GM23338 (cell line): Measurements from ENCODE around the gene ALDH7A1. TPM values are rescaled to one million over a fixed set of nuclear protein-coding genes. Genes with fewer than 3 reads are reported as not detected.

Experiments used
- ATAC-seq: fragments of 200-7000 bp; cut with Tn5 transposase; 3 replicates; pipeline ENCODE4 v1.9.1; 2020
- DNase-seq: peaks from one replicate; pipeline ENCODE4 v3.0.0-alpha.2; 2015; ENCODE audit warnings: low spot score
- H2AFZ ChIP-seq: fragments of 200-600 bp; sonication (generic); 2 replicates; pipeline ENCODE4 v1.8.0; 2016; ENCODE audit warnings: antibody characterized with exemption, mild to moderate bottlenecking, moderate library complexity
- H3F3A ChIP-seq: fragments of 200-600 bp; sonication (generic); replicated peaks from 2 replicates; pipeline ENCODE4 v1.8.0; 2017; ENCODE audit warnings: antibody characterized with exemption, mixed run types, low read depth
- H3K27ac ChIP-seq: fragments of 200-600 bp; sonication (generic); 2 replicates; pipeline ENCODE4 v1.6.1; 2016; ENCODE audit warnings: low read depth
- H3K27me3 ChIP-seq: fragments of 200-600 bp; sonication (generic); 2 replicates; pipeline ENCODE4 v1.8.0; 2016; ENCODE audit warnings: mild to moderate bottlenecking, mixed run types, moderate library complexity; ENCODE audit not compliant: insufficient read depth
- H3K36me3 ChIP-seq: fragments of 200-600 bp; sonication (generic); 2 replicates; pipeline ENCODE4 v1.8.0; 2016; ENCODE audit warnings: mild to moderate bottlenecking; ENCODE audit not compliant: insufficient read depth
- H3K4me1 ChIP-seq: fragments of 200-600 bp; sonication (generic); 2 replicates; pipeline ENCODE4 v1.8.0; 2016; ENCODE audit warnings: mild to moderate bottlenecking, moderate library complexity; ENCODE audit not compliant: insufficient read depth
- H3K4me2 ChIP-seq: fragments of 200-600 bp; sonication (generic); 2 replicates; pipeline ENCODE4 v1.7.1; 2017; ENCODE audit warnings: mixed run types
- H3K4me3 ChIP-seq: fragments of 200-600 bp; sonication (generic); 2 replicates; pipeline ENCODE4 v1.6.1; 2016; ENCODE audit warnings: mixed run types
- H3K79me2 ChIP-seq: fragments of 200-600 bp; sonication (generic); replicated peaks from 2 replicates; pipeline ENCODE4 v1.8.0; 2017; ENCODE audit warnings: mild to moderate bottlenecking; ENCODE audit not compliant: insufficient read depth
- H3K9me2 ChIP-seq: fragments of 200-600 bp; sonication (generic); 2 replicates; pipeline ENCODE4 v1.8.0; 2017; ENCODE audit not compliant: insufficient read depth
- H4K20me1 ChIP-seq: fragments of 200-600 bp; sonication (generic); replicated peaks from 2 replicates; pipeline ENCODE4 v1.8.0; 2017; ENCODE audit warnings: mild to moderate bottlenecking; ENCODE audit not compliant: insufficient read depth
- H3K27ac Mint-ChIP-seq: 2 replicates; pipeline ENCODE4 v1.8.0; 2020; ENCODE audit warnings: inconsistent platforms, mild to moderate bottlenecking, moderate library complexity, mixed read lengths
- H3K27me3 Mint-ChIP-seq: 3 replicates; pipeline ENCODE4 v1.8.0; 2022; ENCODE audit warnings: low read depth, mild to moderate bottlenecking, moderate library complexity, mixed read lengths, inconsistent platforms; ENCODE audit not compliant: insufficient read depth, poor library complexity
- H3K36me3 Mint-ChIP-seq: 3 replicates; pipeline ENCODE4 v1.8.0; 2021; ENCODE audit warnings: low read depth, mild to moderate bottlenecking, inconsistent platforms, moderate library complexity, mixed read lengths
- H3K4me1 Mint-ChIP-seq: 3 replicates; pipeline ENCODE4 v1.8.0; 2020; ENCODE audit warnings: mild to moderate bottlenecking, inconsistent platforms, mixed read lengths
- H3K4me3 Mint-ChIP-seq: 3 replicates; pipeline ENCODE4 v1.8.0; 2021; ENCODE audit warnings: moderate library complexity, mild to moderate bottlenecking, inconsistent platforms, mixed read lengths
- H3K9me3 Mint-ChIP-seq: 3 replicates; pipeline ENCODE4 v1.8.0; 2020; ENCODE audit warnings: moderate library complexity, mild to moderate bottlenecking, inconsistent platforms, mixed read lengths
- CREB1 ChIP-seq: fragments of 250-450 bp; sonication (Bioruptor Pico); IDR thresholded peaks from 2 replicates; pipeline ENCODE4 v1.5.0; 2020; ENCODE audit warnings: low read depth, mild to moderate bottlenecking, moderate library complexity
- EZH2 ChIP-seq: fragments of 200-600 bp; sonication (generic); IDR thresholded peaks from one replicate; pipeline ENCODE4 v1.8.0; 2017; ENCODE audit warnings: antibody characterized with exemption, mild to moderate bottlenecking, low read depth; ENCODE audit not compliant: unreplicated experiment
- EZH2phosphoT487 ChIP-seq: fragments of 200-600 bp; sonication (generic); IDR thresholded peaks from one replicate; pipeline ENCODE4 v1.8.1; 2018; ENCODE audit warnings: antibody characterized with exemption; ENCODE audit not compliant: unreplicated experiment
- JUNB ChIP-seq: IDR thresholded peaks from one replicate; pipeline ENCODE4 v1.6.1; 2016; ENCODE audit warnings: antibody characterized with exemption; ENCODE audit not compliant: unreplicated experiment
- NANOG ChIP-seq: IDR thresholded peaks from 2 replicates; pipeline ENCODE4 v1.6.1; 2016; ENCODE audit warnings: antibody characterized with exemption, borderline replicate concordance
- POLR2AphosphoS5 ChIP-seq: IDR thresholded peaks from 2 replicates; pipeline ENCODE4 v1.6.1; 2016; ENCODE audit warnings: antibody characterized with exemption, low read depth
- STAT1 ChIP-seq: IDR thresholded peaks from one replicate; pipeline ENCODE4 v1.6.1; 2016; ENCODE audit warnings: antibody characterized with exemption; ENCODE audit not compliant: unreplicated experiment
- ZNF114 ChIP-seq: fragments of 250-450 bp; sonication (Bioruptor Pico); IDR thresholded peaks from 2 replicates; pipeline ENCODE4 v1.5.0; 2020; ENCODE audit warnings: mild to moderate bottlenecking, moderate library complexity
- ZNF331 ChIP-seq: fragments of 250-450 bp; sonication (Bioruptor Pico); IDR thresholded peaks from 2 replicates; pipeline ENCODE4 v1.5.0; 2020; ENCODE audit warnings: low read depth, mild to moderate bottlenecking, moderate library complexity
- polyA plus RNA-seq: library from polyadenylated mRNA; unstranded; fragments of >200 nt; fragmentation: Nextera tagmentation; extraction: Ambion mirVana; gene quantifications from 2 replicates; pipeline ENCODE4 v1.2.1, GENCODE V29; 2016
- total RNA-seq: library from RNA; depleted of rRNA; stranded (reverse); fragments of >200 nt; shearing (Covaris generic); gene quantifications from 2 replicates; pipeline ENCODE4 v1.2.3, GENCODE V29; 2014
- TF ChIP-seq, protein P1 (sequence below), 2 experiments: fragments of 200-600 bp in 1 of 2; sonication (generic) in 1 of 2; conservative IDR thresholded peaks; 2 replicates each; pipeline versions ENCODE4 v1.5.1 to v1.6.1; 2016 to 2017; ENCODE audit warnings: antibody characterized with exemption in 2 of 2, low read depth in 2 of 2, mild to moderate bottlenecking in 2 of 2, moderate library complexity in 1 of 2
- TF ChIP-seq, protein P2 (sequence below): IDR thresholded peaks from 2 replicates; pipeline ENCODE4 v1.6.1; 2016; ENCODE audit warnings: antibody characterized with exemption
- TF ChIP-seq, protein P3 (sequence below): fragments of 250-450 bp; sonication (Bioruptor Pico); IDR thresholded peaks from 2 replicates; pipeline ENCODE4 v1.5.0; 2020; ENCODE audit warnings: mild to moderate bottlenecking, moderate library complexity
- TF ChIP-seq, protein P4 (sequence below): IDR thresholded peaks from one replicate; pipeline ENCODE4 v1.6.1; 2018; ENCODE audit warnings: antibody characterized with exemption; ENCODE audit not compliant: unreplicated experiment

The ALDH7A1 gene
- total and polyA plus RNA-seq, 2 experiments from 2014 or later, result 122 to 198 TPM

DNA sequence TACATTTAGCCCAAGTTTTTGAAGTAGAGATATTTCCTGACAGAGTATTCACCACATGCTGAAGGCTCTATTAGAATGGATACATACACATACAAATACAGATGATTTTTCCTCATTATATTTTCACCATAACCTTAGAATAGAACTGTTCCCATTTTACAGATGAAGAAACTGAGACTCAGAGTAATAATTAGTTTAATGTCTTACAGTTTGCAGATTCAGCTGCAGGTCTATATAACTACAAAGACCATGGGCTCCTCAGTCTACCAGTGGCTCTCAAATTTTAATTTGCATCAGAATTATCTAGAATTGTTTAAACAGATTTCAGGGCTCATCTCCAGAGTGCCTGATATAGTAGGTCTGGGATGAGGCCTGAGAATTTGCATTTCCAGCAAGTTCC, 107.4 kb downstream of the ALDH7A1 start:
- Histone ChIP-seq H3F3A (no peaks in the 10 kb centered on the region), H3K27ac (no peak overlapping the region), H3K4me1 (no peaks in the 10 kb centered on the region), H3K9me2 (no peaks in the 10 kb centered on the region), H2AFZ (no peak overlapping the region), H4K20me1 (no peaks in the 10 kb centered on the region), H3K27me3 (no peaks in the 10 kb centered on the region), H3K4me2 (no peak overlapping the region), H3K79me2 (no peaks in the 10 kb centered on the region), H3K36me3 (peaks cover 27% of the 10 kb centered on the region), H3K4me3 (no peak overlapping the region)
- ATAC-seq, result no peak
- Mint-ChIP-seq H3K4me1 (peaks cover 25% of the 10 kb centered on the region), H3K36me3 (peaks cover 50% of the 10 kb centered on the region), H3K27ac (no peak overlapping the region), H3K27me3 (no peaks in the 10 kb centered on the region), H3K4me3 (no peak overlapping the region), H3K9me3 (no peaks in the 10 kb centered on the region)
- TF ChIP-seq ZNF331 (CRISPR knock-in tag) (no peak), EZH2 (no peak), NANOG (no peak), ZNF114 (no peak), JUNB (no peak), STAT1 (no peak), POLR2AphosphoS5 (no peak), CREB1 (no peak), EZH2phosphoT487 (no peak)
- TF ChIP-seq, protein P1, sequence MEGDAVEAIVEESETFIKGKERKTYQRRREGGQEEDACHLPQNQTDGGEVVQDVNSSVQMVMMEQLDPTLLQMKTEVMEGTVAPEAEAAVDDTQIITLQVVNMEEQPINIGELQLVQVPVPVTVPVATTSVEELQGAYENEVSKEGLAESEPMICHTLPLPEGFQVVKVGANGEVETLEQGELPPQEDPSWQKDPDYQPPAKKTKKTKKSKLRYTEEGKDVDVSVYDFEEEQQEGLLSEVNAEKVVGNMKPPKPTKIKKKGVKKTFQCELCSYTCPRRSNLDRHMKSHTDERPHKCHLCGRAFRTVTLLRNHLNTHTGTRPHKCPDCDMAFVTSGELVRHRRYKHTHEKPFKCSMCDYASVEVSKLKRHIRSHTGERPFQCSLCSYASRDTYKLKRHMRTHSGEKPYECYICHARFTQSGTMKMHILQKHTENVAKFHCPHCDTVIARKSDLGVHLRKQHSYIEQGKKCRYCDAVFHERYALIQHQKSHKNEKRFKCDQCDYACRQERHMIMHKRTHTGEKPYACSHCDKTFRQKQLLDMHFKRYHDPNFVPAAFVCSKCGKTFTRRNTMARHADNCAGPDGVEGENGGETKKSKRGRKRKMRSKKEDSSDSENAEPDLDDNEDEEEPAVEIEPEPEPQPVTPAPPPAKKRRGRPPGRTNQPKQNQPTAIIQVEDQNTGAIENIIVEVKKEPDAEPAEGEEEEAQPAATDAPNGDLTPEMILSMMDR (conservative IDR thresholded peaks at IDR 0.05; ENCODE audit: low read depth in 2 of 2), result no peak
- TF ChIP-seq, protein P2, sequence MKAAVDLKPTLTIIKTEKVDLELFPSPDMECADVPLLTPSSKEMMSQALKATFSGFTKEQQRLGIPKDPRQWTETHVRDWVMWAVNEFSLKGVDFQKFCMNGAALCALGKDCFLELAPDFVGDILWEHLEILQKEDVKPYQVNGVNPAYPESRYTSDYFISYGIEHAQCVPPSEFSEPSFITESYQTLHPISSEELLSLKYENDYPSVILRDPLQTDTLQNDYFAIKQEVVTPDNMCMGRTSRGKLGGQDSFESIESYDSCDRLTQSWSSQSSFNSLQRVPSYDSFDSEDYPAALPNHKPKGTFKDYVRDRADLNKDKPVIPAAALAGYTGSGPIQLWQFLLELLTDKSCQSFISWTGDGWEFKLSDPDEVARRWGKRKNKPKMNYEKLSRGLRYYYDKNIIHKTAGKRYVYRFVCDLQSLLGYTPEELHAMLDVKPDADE, result no peak
- TF ChIP-seq, protein P3, sequence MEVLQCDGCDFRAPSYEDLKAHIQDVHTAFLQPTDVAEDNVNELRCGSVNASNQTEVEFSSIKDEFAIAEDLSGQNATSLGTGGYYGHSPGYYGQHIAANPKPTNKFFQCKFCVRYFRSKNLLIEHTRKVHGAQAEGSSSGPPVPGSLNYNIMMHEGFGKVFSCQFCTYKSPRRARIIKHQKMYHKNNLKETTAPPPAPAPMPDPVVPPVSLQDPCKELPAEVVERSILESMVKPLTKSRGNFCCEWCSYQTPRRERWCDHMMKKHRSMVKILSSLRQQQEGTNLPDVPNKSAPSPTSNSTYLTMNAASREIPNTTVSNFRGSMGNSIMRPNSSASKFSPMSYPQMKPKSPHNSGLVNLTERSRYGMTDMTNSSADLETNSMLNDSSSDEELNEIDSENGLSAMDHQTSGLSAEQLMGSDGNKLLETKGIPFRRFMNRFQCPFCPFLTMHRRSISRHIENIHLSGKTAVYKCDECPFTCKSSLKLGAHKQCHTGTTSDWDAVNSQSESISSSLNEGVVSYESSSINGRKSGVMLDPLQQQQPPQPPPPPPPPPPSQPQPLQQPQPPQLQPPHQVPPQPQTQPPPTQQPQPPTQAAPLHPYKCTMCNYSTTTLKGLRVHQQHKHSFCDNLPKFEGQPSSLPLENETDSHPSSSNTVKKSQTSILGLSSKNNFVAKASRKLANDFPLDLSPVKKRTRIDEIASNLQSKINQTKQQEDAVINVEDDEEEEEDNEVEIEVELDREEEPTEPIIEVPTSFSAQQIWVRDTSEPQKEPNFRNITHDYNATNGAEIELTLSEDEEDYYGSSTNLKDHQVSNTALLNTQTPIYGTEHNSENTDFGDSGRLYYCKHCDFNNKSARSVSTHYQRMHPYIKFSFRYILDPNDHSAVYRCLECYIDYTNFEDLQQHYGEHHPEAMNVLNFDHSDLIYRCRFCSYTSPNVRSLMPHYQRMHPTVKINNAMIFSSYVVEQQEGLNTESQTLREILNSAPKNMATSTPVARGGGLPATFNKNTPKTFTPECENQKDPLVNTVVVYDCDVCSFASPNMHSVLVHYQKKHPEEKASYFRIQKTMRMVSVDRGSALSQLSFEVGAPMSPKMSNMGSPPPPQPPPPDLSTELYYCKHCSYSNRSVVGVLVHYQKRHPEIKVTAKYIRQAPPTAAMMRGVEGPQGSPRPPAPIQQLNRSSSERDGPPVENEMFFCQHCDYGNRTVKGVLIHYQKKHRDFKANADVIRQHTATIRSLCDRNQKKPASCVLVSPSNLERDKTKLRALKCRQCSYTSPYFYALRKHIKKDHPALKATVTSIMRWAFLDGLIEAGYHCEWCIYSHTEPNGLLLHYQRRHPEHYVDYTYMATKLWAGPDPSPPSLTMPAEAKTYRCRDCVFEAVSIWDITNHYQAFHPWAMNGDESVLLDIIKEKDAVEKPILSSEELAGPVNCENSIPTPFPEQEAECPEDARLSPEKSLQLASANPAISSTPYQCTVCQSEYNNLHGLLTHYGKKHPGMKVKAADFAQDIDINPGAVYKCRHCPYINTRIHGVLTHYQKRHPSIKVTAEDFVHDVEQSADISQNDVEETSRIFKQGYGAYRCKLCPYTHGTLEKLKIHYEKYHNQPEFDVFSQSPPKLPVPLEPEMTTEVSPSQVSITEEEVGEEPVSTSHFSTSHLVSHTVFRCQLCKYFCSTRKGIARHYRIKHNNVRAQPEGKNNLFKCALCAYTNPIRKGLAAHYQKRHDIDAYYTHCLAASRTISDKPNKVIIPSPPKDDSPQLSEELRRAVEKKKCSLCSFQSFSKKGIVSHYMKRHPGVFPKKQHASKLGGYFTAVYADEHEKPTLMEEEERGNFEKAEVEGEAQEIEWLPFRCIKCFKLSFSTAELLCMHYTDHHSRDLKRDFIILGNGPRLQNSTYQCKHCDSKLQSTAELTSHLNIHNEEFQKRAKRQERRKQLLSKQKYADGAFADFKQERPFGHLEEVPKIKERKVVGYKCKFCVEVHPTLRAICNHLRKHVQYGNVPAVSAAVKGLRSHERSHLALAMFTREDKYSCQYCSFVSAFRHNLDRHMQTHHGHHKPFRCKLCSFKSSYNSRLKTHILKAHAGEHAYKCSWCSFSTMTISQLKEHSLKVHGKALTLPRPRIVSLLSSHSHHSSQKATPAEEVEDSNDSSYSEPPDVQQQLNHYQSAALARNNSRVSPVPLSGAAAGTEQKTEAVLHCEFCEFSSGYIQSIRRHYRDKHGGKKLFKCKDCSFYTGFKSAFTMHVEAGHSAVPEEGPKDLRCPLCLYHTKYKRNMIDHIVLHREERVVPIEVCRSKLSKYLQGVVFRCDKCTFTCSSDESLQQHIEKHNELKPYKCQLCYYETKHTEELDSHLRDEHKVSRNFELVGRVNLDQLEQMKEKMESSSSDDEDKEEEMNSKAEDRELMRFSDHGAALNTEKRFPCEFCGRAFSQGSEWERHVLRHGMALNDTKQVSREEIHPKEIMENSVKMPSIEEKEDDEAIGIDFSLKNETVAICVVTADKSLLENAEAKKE (CRISPR knock-in tag), result no peak
- TF ChIP-seq, protein P4, sequence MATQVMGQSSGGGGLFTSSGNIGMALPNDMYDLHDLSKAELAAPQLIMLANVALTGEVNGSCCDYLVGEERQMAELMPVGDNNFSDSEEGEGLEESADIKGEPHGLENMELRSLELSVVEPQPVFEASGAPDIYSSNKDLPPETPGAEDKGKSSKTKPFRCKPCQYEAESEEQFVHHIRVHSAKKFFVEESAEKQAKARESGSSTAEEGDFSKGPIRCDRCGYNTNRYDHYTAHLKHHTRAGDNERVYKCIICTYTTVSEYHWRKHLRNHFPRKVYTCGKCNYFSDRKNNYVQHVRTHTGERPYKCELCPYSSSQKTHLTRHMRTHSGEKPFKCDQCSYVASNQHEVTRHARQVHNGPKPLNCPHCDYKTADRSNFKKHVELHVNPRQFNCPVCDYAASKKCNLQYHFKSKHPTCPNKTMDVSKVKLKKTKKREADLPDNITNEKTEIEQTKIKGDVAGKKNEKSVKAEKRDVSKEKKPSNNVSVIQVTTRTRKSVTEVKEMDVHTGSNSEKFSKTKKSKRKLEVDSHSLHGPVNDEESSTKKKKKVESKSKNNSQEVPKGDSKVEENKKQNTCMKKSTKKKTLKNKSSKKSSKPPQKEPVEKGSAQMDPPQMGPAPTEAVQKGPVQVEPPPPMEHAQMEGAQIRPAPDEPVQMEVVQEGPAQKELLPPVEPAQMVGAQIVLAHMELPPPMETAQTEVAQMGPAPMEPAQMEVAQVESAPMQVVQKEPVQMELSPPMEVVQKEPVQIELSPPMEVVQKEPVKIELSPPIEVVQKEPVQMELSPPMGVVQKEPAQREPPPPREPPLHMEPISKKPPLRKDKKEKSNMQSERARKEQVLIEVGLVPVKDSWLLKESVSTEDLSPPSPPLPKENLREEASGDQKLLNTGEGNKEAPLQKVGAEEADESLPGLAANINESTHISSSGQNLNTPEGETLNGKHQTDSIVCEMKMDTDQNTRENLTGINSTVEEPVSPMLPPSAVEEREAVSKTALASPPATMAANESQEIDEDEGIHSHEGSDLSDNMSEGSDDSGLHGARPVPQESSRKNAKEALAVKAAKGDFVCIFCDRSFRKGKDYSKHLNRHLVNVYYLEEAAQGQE, result no peak
- DNase-seq, result no peak
